ENCODE results near the gene RHEX. TPM values are rescaled to one million over a fixed set of nuclear protein-coding genes. Genes with fewer than 3 reads are reported as not detected.
"Not testable (repeated sequence)": the region's sequence is repeated elsewhere in the genome, so short reads cannot be mapped to it uniquely, and the experiment has no call there.

The RHEX gene
- total RNA-seq (2014; rRNA removed; shearing (Covaris generic)), result not detected in 2 replicates
- not detected in 2 replicates for polyA plus RNA-seq (2016; fragmentation: Nextera tagmentation; extraction: Ambion mirVana)

GRCh38 chr1:206052919-206053610 lies at the start of gene RHEX:
RHEX (plus strand) TSS chr1:206053173; CDS start chr1:206097829, 44,656 bp downstream.
- H3K9me3 ChIP-seq (ENCODE audit: low read depth); H3K9ac ChIP-seq; in situ Hi-C loops (cut with MboI); H3K4me2 ChIP-seq (ENCODE audit: unreplicated experiment); H3K36me3 ChIP-seq (ENCODE audit: low read depth); H3K4me1 ChIP-seq (ENCODE audit: insufficient read depth); DNase-seq; H3K9me2 ChIP-seq (ENCODE audit: insufficient read depth); H3K4me3 ChIP-seq; H4K20me1 ChIP-seq (ENCODE audit: insufficient read depth); H3F3A ChIP-seq (ENCODE audit: insufficient read depth); H2AFZ ChIP-seq; H3K27ac ChIP-seq; H3K79me2 ChIP-seq (ENCODE audit: insufficient read depth): not testable (repeated sequence)
- 80 to 81% methylated on average over 17 of the region's 17 CpGs for WGBS, 2 experiments (ENCODE audit: low coverage in 1 of 2, low lambda C conversion rate in 2 of 2, missing lambda C conversion rate in 2 of 2)
- H3K27me3 ChIP-seq (replicated peaks; ENCODE audit: insufficient read depth), result peaks cover 22% of the 10 kb centered on the region; the same call in 1 of the 2 replicates

- H3K27ac ChIP-seq, result peak overlapping the region; percentile 92
- no peaks in the 10 kb centered on the region for H3K36me3 ChIP-seq (ENCODE audit: low read depth)
- no peaks in the 10 kb centered on the region for H3K27me3 ChIP-seq (replicated peaks; ENCODE audit: insufficient read depth)
- H2AFZ ChIP-seq, result peak overlapping the region; percentile 81
- H3K9me3 ChIP-seq (ENCODE audit: low read depth), result no peaks in the 10 kb centered on the region
- peaks cover 40% of the 10 kb centered on the region for H3K4me1 ChIP-seq (ENCODE audit: insufficient read depth)
- no peak overlapping the region; the same call in 1 of the 2 replicates for H3K4me3 ChIP-seq
- in situ Hi-C loops (cut with MboI), result no loop called here
- TF ChIP-seq EZH2 (IDR thresholded peaks at IDR 0.05; ENCODE audit: insufficient read depth, poor library complexity, severe bottlenecking) (no peak), EZH2phosphoT487 (IDR thresholded peaks at IDR 0.05; ENCODE audit: insufficient read depth, low read depth) (no peak)
- H3K4me2 ChIP-seq (ENCODE audit: unreplicated experiment), result peak overlapping the region; percentile 83
- no peak for DNase-seq
- 87 to 93% methylated on average over 6 to 7 of the region's 7 CpGs for WGBS, 2 experiments (ENCODE audit: low coverage in 1 of 2, low lambda C conversion rate in 2 of 2, missing lambda C conversion rate in 2 of 2)
- peaks cover 29% of the 10 kb centered on the region for H3F3A ChIP-seq (ENCODE audit: insufficient read depth)
- H3K79me2 ChIP-seq (ENCODE audit: insufficient read depth), result peaks cover 8% of the 10 kb centered on the region
- H4K20me1 ChIP-seq (ENCODE audit: insufficient read depth), result no peaks in the 10 kb centered on the region
- H3K9me2 ChIP-seq (ENCODE audit: insufficient read depth), result no peaks in the 10 kb centered on the region
- peak overlapping the region; percentile 80 for H3K9ac ChIP-seq
Measured at GRCh38 chr1:206003854-206004800, 48.8 kb upstream of the RHEX start.

GRCh38 chr1:206004826-206005225 lies 48.1 kb upstream of the RHEX start:
- no peak for DNase-seq
- in situ Hi-C loops (cut with MboI), result no loop called here
- Histone ChIP-seq H3K4me3 (no peak overlapping the region), H3K27me3 (replicated peaks; ENCODE audit: insufficient read depth) (no peaks in the 10 kb centered on the region), H3K36me3 (ENCODE audit: low read depth) (no peaks in the 10 kb centered on the region), H4K20me1 (ENCODE audit: insufficient read depth) (no peaks in the 10 kb centered on the region), H3K27ac (no peak overlapping the region), H3K79me2 (ENCODE audit: insufficient read depth) (0 out of 2 replicates have a peak, but pooled peaks cover 4% of the 10 kb centered on the region), H3F3A (ENCODE audit: insufficient read depth) (peaks cover 26% of the 10 kb centered on the region), H2AFZ (no peak overlapping the region), H3K4me1 (ENCODE audit: insufficient read depth) (peaks cover 40% of the 10 kb centered on the region), H3K4me2 (ENCODE audit: unreplicated experiment) (no peak overlapping the region), H3K9me3 (ENCODE audit: low read depth) (no peaks in the 10 kb centered on the region), H3K9me2 (ENCODE audit: insufficient read depth) (no peaks in the 10 kb centered on the region), H3K9ac (no peak overlapping the region)
- TF ChIP-seq EZH2phosphoT487 (IDR thresholded peaks at IDR 0.05; ENCODE audit: insufficient read depth, low read depth) (no peak), EZH2 (IDR thresholded peaks at IDR 0.05; ENCODE audit: insufficient read depth, poor library complexity, severe bottlenecking) (no peak)
- WGBS, 2 experiments (ENCODE audit: low coverage in 1 of 2, low lambda C conversion rate in 2 of 2, missing lambda C conversion rate in 2 of 2), result 95 to 97% methylated on average over 12 of the region's 12 CpGs

- Histone ChIP-seq H2AFZ (no peak overlapping the region), H3K4me2 (ENCODE audit: unreplicated experiment) (no peak overlapping the region), H3K9ac (no peak overlapping the region), H3K9me3 (ENCODE audit: low read depth) (no peaks in the 10 kb centered on the region), H3F3A (ENCODE audit: insufficient read depth) (peaks cover 22% of the 10 kb centered on the region), H4K20me1 (ENCODE audit: insufficient read depth) (no peaks in the 10 kb centered on the region), H3K4me3 (no peak overlapping the region), H3K27ac (no peak overlapping the region), H3K79me2 (ENCODE audit: insufficient read depth) (0 out of 2 replicates have a peak, but pooled peaks cover 4% of the 10 kb centered on the region), H3K9me2 (ENCODE audit: insufficient read depth) (no peaks in the 10 kb centered on the region), H3K27me3 (replicated peaks; ENCODE audit: insufficient read depth) (no peaks in the 10 kb centered on the region), H3K4me1 (ENCODE audit: insufficient read depth) (peaks cover 36% of the 10 kb centered on the region), H3K36me3 (ENCODE audit: low read depth) (no peaks in the 10 kb centered on the region)
- WGBS, 2 experiments (ENCODE audit: low coverage in 1 of 2, low lambda C conversion rate in 2 of 2, missing lambda C conversion rate in 2 of 2), result 85 to 89% methylated on average over 7 of the region's 7 CpGs
- in situ Hi-C loops (cut with MboI), result no loop called here
- no peak for TF ChIP-seq EZH2phosphoT487 (IDR thresholded peaks at IDR 0.05; ENCODE audit: insufficient read depth, low read depth)
- TF ChIP-seq EZH2 (IDR thresholded peaks at IDR 0.05; ENCODE audit: insufficient read depth, poor library complexity, severe bottlenecking), result no peak
- no peak for DNase-seq
Measured at GRCh38 chr1:206005234-206005633, 47.7 kb upstream of the RHEX start.
